ENCODE results near the gene FGD4. TPM values are rescaled to one million over a fixed set of nuclear protein-coding genes. Genes with fewer than 3 reads are reported as not detected.

FGD4 gene
- total and polyA plus RNA-seq, 2 experiments from 2014 or later = 1.1 to 3.4 TPM

DNA sequence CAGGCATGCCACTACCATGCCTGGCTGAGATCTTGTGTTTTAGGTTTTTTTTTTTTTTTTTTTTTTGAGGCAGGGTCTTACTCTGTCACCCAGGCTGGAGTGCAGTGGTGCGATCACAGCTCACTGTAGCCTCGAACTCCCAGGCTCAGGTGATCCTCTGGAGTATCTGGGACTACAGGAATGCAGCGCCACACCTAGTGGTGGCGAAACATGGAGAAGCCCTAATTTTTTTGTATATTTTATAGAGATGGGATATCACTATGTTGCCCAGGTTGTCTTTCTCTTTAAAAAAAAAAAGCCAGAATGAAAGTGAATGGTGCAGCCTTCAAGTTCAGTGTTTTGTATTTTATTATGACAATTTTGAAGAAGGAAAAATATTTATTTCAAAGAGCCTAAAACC is 44.1 kb downstream of the FGD4 start:
- Histone ChIP-seq H4K20me1 (ENCODE audit: insufficient read depth) (no peaks in the 10 kb centered on the region), H3K9ac (no peak overlapping the region), H3K36me3 (ENCODE audit: low read depth) (no peaks in the 10 kb centered on the region), H3K9me3 (ENCODE audit: low read depth) (no peaks in the 10 kb centered on the region), H3K9me2 (ENCODE audit: insufficient read depth) (no peaks in the 10 kb centered on the region), H3K27me3 (replicated peaks; ENCODE audit: insufficient read depth) (no peaks in the 10 kb centered on the region), H2AFZ (no peak overlapping the region), H3K79me2 (ENCODE audit: insufficient read depth) (no peaks in the 10 kb centered on the region), H3K4me3 (no peak overlapping the region), H3K4me1 (ENCODE audit: insufficient read depth) (peaks cover 6% of the 10 kb centered on the region), H3F3A (ENCODE audit: insufficient read depth) (0 out of 2 replicates have a peak, but pooled peaks cover 1% of the 10 kb centered on the region), H3K27ac (no peak overlapping the region), H3K4me2 (ENCODE audit: unreplicated experiment) (no peak overlapping the region)
- no peak for DNase-seq
- TF ChIP-seq EZH2 (IDR thresholded peaks at IDR 0.05; ENCODE audit: insufficient read depth, poor library complexity, severe bottlenecking) (no peak), EZH2phosphoT487 (IDR thresholded peaks at IDR 0.05; ENCODE audit: insufficient read depth, low read depth) (no peak)
- in situ Hi-C loops (cut with MboI) = no loop called here
- WGBS, 2 experiments (ENCODE audit: low coverage in 1 of 2, low lambda C conversion rate in 2 of 2, missing lambda C conversion rate in 2 of 2) = 93 to 97% methylated on average over 4 of the region's 4 CpGs

DNA sequence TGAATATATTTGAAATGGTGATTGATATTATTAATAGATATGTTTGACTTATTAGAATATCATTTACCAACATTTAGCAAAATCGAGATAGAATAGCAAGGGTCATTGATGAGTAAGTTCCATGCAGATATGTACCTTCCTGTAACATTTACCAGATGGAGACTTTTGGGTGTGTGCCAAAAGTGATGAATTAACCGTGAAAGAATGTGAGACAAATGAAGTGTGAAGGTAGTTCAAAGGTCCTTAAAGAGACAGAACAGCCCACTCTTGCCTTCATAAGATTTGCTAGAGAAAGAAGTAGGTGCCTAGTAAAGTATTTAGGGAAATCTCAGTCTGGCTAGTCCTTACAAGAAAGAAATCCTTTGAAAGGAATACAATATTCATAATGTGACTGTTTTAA is 45.5 kb downstream of the FGD4 start:
- Histone ChIP-seq H3K9me3 (ENCODE audit: low read depth) (no peaks in the 10 kb centered on the region), H3K9me2 (ENCODE audit: insufficient read depth) (no peaks in the 10 kb centered on the region), H3K27ac (no peak overlapping the region), H2AFZ (no peak overlapping the region), H3K4me1 (ENCODE audit: insufficient read depth) (peaks cover 9% of the 10 kb centered on the region), H3K79me2 (ENCODE audit: insufficient read depth) (no peaks in the 10 kb centered on the region), H3K9ac (no peak overlapping the region), H3K27me3 (replicated peaks; ENCODE audit: insufficient read depth) (no peaks in the 10 kb centered on the region), H3K4me3 (no peak overlapping the region), H3K4me2 (ENCODE audit: unreplicated experiment) (no peak overlapping the region), H4K20me1 (ENCODE audit: insufficient read depth) (no peaks in the 10 kb centered on the region), H3F3A (ENCODE audit: insufficient read depth) (no peaks in the 10 kb centered on the region), H3K36me3 (ENCODE audit: low read depth) (no peaks in the 10 kb centered on the region)
- peak; percentile 46 for DNase-seq
- WGBS, 2 experiments (ENCODE audit: low coverage in 1 of 2, low lambda C conversion rate in 2 of 2, missing lambda C conversion rate in 2 of 2) = 13 to 18% methylated on average over 2 of the region's 2 CpGs
- TF ChIP-seq EZH2 (IDR thresholded peaks at IDR 0.05; ENCODE audit: insufficient read depth, poor library complexity, severe bottlenecking) = no peak
- TF ChIP-seq EZH2phosphoT487 (IDR thresholded peaks at IDR 0.05; ENCODE audit: insufficient read depth, low read depth) = no peak
- in situ Hi-C loops (cut with MboI) = no loop called here

DNA sequence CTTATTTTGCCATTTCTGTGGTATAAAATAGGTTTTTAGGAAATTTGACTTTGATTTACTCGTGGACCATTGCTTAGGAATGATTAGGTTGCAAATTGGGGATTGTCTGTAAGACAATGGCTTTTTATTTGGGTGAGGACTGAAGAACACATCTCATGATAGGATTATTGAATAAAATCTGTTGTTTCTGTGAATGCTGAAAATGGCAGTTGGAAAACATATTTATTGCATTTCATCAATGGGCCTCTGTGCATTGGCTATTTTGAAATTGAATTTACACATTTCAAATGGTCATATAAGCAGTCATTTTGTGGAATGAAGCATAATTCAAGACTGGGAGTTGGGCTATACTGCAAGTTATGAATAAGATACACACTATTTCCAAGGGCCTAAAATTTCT is 46.0 kb downstream of the FGD4 start:
- no peaks in the 10 kb centered on the region for H3K9me3 ChIP-seq (ENCODE audit: low read depth)
- H3K9ac ChIP-seq = no peak overlapping the region
- in situ Hi-C loops (cut with MboI) = no loop called here
- H3K4me2 ChIP-seq (ENCODE audit: unreplicated experiment) = no peak overlapping the region
- DNase-seq = no peak
- H3K36me3 ChIP-seq (ENCODE audit: low read depth) = no peaks in the 10 kb centered on the region
- no peaks in the 10 kb centered on the region for H3K27me3 ChIP-seq (replicated peaks; ENCODE audit: insufficient read depth)
- no peak overlapping the region for H3K27ac ChIP-seq
- TF ChIP-seq EZH2 (IDR thresholded peaks at IDR 0.05; ENCODE audit: insufficient read depth, poor library complexity, severe bottlenecking) (no peak), EZH2phosphoT487 (IDR thresholded peaks at IDR 0.05; ENCODE audit: insufficient read depth, low read depth) (no peak)
- H3K4me3 ChIP-seq = no peak overlapping the region
- H4K20me1 ChIP-seq (ENCODE audit: insufficient read depth) = no peaks in the 10 kb centered on the region
- no peaks in the 10 kb centered on the region for H3K79me2 ChIP-seq (ENCODE audit: insufficient read depth)
- H3F3A ChIP-seq (ENCODE audit: insufficient read depth) = no peaks in the 10 kb centered on the region
- H3K4me1 ChIP-seq (ENCODE audit: insufficient read depth) = peaks cover 9% of the 10 kb centered on the region
- 90 to 98% methylated on average over 1 of the region's 1 CpG for WGBS, 2 experiments (ENCODE audit: low coverage in 1 of 2, low lambda C conversion rate in 2 of 2, missing lambda C conversion rate in 2 of 2)
- no peaks in the 10 kb centered on the region for H3K9me2 ChIP-seq (ENCODE audit: insufficient read depth)
- H2AFZ ChIP-seq = no peak overlapping the region

DNA sequence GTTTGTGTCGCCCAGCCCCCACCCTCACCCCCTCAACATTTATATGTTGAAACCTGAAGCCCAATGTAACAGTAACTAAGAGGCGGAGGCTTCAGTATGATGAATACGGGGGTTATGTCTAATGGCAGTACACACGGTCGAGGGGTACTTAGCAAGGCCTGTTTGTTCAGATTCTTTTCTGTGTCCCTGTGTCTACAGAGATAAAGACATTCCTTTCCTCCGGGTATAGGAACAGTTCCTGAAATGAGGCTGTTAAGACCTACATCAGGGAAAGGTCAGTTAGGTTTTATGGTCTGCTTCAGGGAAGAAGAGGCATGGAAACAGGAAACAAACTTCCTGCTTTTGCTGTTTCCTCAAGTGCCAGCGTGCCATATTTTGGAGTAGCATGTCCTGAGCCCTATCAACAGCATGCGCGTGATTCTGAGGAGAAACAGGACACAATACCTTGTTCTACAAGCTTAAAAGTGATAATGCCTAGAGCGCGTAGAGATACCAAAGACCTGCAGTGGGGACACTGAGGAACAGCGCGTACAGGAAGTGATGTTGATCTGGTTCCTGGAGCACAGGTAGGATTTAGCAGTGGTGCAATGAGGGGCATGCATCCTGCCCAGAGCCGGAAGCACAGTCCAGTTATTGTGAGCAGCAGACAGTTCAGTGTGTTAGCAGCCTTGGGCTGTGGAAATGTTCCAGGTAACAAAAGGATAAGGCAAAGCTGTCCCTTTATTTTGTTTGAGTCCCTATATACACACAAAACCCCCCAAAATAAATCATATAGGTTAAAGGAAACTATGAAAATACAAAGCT is 47.2 kb downstream of the FGD4 start:
- WGBS, 2 experiments (ENCODE audit: low coverage in 1 of 2, low lambda C conversion rate in 2 of 2, missing lambda C conversion rate in 2 of 2) = 84 to 85% methylated on average over 14 of the region's 14 CpGs
- H3K27me3 ChIP-seq (replicated peaks; ENCODE audit: insufficient read depth) = no peaks in the 10 kb centered on the region
- H2AFZ ChIP-seq = no peak overlapping the region
- in situ Hi-C loops (cut with MboI) = no loop called here
- no peak overlapping the region for H3K4me3 ChIP-seq
- no peak overlapping the region for H3K4me2 ChIP-seq (ENCODE audit: unreplicated experiment)
- TF ChIP-seq EZH2 (IDR thresholded peaks at IDR 0.05; ENCODE audit: insufficient read depth, poor library complexity, severe bottlenecking) = no peak
- TF ChIP-seq EZH2phosphoT487 (IDR thresholded peaks at IDR 0.05; ENCODE audit: insufficient read depth, low read depth) = no peak
- no peaks in the 10 kb centered on the region for H3K36me3 ChIP-seq (ENCODE audit: low read depth)
- no peak overlapping the region for H3K9ac ChIP-seq
- DNase-seq = no peak
- no peak overlapping the region for H3K27ac ChIP-seq
- no peaks in the 10 kb centered on the region for H4K20me1 ChIP-seq (ENCODE audit: insufficient read depth)
- no peaks in the 10 kb centered on the region for H3F3A ChIP-seq (ENCODE audit: insufficient read depth)
- no peaks in the 10 kb centered on the region for H3K9me2 ChIP-seq (ENCODE audit: insufficient read depth)
- H3K9me3 ChIP-seq (ENCODE audit: low read depth) = no peaks in the 10 kb centered on the region
- no peaks in the 10 kb centered on the region for H3K79me2 ChIP-seq (ENCODE audit: insufficient read depth)
- peaks cover 9% of the 10 kb centered on the region for H3K4me1 ChIP-seq (ENCODE audit: insufficient read depth)

Measured in GM23248 (cell line).